Sigmoid colon (tissue), 7 donors: Measurements from ENCODE around the gene S100A1. TPM values are rescaled to one million over a fixed set of nuclear protein-coding genes. Genes with fewer than 3 reads are reported as not detected.

Experiments used
- DNase-seq: peaks from one replicate; pipeline ENCODE4 v3.0.0-alpha.2; 2019
- H3K27ac ChIP-seq, 4 donors: fragments of 200-600 bp; sonication (generic); one replicate each; pipeline ENCODE4 v1.5.1; 2016 to 2019; ENCODE audit warnings: mild to moderate bottlenecking in 1 of 4
- H3K27me3 ChIP-seq, 3 donors: fragments of 200-600 bp; sonication (generic); one replicate each; pipeline ENCODE4 v1.5.1; 2019; ENCODE audit warnings: mild to moderate bottlenecking in 1 of 3
- H3K36me3 ChIP-seq, 4 donors: fragments of 200-600 bp; sonication (generic); one replicate each; pipeline ENCODE4 v1.5.1; 2016 to 2019
- H3K4me1 ChIP-seq, 4 donors: fragments of 200-600 bp; sonication (generic); one replicate each; pipeline ENCODE4 v1.5.1; 2017 to 2019
- H3K4me3 ChIP-seq, 4 donors: fragments of 200-600 bp; sonication (generic); one replicate each; pipeline ENCODE4 v1.5.1; 2017 to 2019; ENCODE audit warnings: mild to moderate bottlenecking in 2 of 4, moderate library complexity in 1 of 4
- H3K9me3 ChIP-seq, 4 donors: fragments of 200-600 bp in 3 of 4; sonication (generic) in 3 of 4; one replicate each; pipeline versions ENCODE4 v1.5.1 to v1.6.1; 2013 to 2019
- CTCF ChIP-seq, 4 experiments: fragments of 450-650 bp in 3 of 4; fragments of 200-600 bp in 1 of 4; IDR thresholded peaks; one replicate each; pipeline ENCODE4 v1.5.1; 2016 to 2019; ENCODE audit warnings: antibody characterized with exemption in 4 of 4, mild to moderate bottlenecking in 3 of 4, moderate library complexity in 2 of 4
- EP300 ChIP-seq, 4 donors: sonication (generic); formaldehyde crosslinking; IDR thresholded peaks; one replicate each; pipeline ENCODE4 v1.6.1; 2017; ENCODE audit warnings: antibody characterized with exemption in 4 of 4
- POLR2A ChIP-seq, 2 donors: fragments of 450-650 bp; IDR thresholded peaks; one replicate each; pipeline ENCODE4 v1.6.1; 2016; ENCODE audit warnings: antibody characterized with exemption in 2 of 2, mild to moderate bottlenecking in 2 of 2, moderate library complexity in 2 of 2
- POLR2AphosphoS5 ChIP-seq, 4 donors: sonication (generic); formaldehyde crosslinking; IDR thresholded peaks; one replicate each; pipeline ENCODE4 v1.6.1; 2017; ENCODE audit warnings: antibody characterized with exemption in 4 of 4
- WGBS, 2 donors: extraction: QIAGEN DNeasy Blood & Tissue Kit; methylation state at CpG; one replicate each; pipeline ENCODE4 v1.1.7; 2013; 5-methylcytosine and 5-hydroxymethylcytosine counted together
- intact Hi-C: fragments of 100-400 bp; cut with DNase I; formaldehyde crosslinking; loops from one replicate; pipeline ENCODE4 v1.15.1; 2023
- polyA plus RNA-seq, 3 donors: library from polyadenylated mRNA; stranded (reverse); fragments of 200-250 nt; gene quantifications; one replicate each; pipeline ENCODE4 v1.2.3, GENCODE V29; 2013
- total RNA-seq, 4 donors: library from RNA; depleted of rRNA; stranded (reverse); fragments of >200 nt; gene quantifications; one replicate each; pipeline ENCODE4 v1.1.0, GENCODE V29; 2016
- donor health status: healthy with polysubstance abuse.
- donor health status: Bipolar disorder and iron deficiency.
- donor health status: healthy.

The S100A1 gene
- total and polyA plus RNA-seq, 7 donors: 2.3 to 22.2 (median 6.6) TPM

GRCh38 chr1:153616917-153617311 is 11.3 kb upstream of the S100A1 start:
- intact Hi-C loops: loop anchor here (2.0 to 5.0 kb wide), 2 partner anchors 44 to 105 kb away; no protein-coding TSS in a partner anchor
- H3K27ac ChIP-seq: peak overlapping the region in 3 of 4 donors; percentile 5 to 10 (median 7)
- peak; percentile 64 for DNase-seq
- H3K27me3 ChIP-seq: no peaks in the 10 kb centered on the region
- 66 to 74% methylated on average over 5 of the region's 5 CpGs for WGBS, 2 donors
- no peak for TF ChIP-seq EP300 (IDR thresholded peaks at IDR 0.05)
- TF ChIP-seq CTCF (IDR thresholded peaks at IDR 0.05): no peak
- TF ChIP-seq POLR2AphosphoS5 (IDR thresholded peaks at IDR 0.05): no peak
- TF ChIP-seq POLR2A (IDR thresholded peaks at IDR 0.05): no peak
- peaks cover 0 to 26% (median 10%) of the 10 kb centered on the region in 4 donors for H3K36me3 ChIP-seq
- H3K9me3 ChIP-seq: no peaks in the 10 kb centered on the region
- no peak overlapping the region for H3K4me3 ChIP-seq
- peaks cover 0 to 24% (median 16%) of the 10 kb centered on the region in 4 donors for H3K4me1 ChIP-seq

- Histone ChIP-seq H3K4me1 (peaks cover 0 to 29% (median 17%) of the 10 kb centered on the region in 4 donors), H3K36me3 (peaks cover 0 to 33% (median 10%) of the 10 kb centered on the region in 4 donors), H3K27ac (peak overlapping the region in 3 of 4 donors; percentile 5 to 10 (median 7)), H3K27me3 (no peaks in the 10 kb centered on the region), H3K9me3 (no peaks in the 10 kb centered on the region), H3K4me3 (no peak overlapping the region)
- DNase-seq: peak; percentile 90
- intact Hi-C loops: loop anchor here (2.0 to 5.0 kb wide), 2 partner anchors 45 to 105 kb away; no protein-coding TSS in a partner anchor
- 40 to 51% methylated on average over 6 of the region's 6 CpGs for WGBS, 2 donors
- TF ChIP-seq POLR2AphosphoS5 (IDR thresholded peaks at IDR 0.05) (peak in 1 of 4 donors; percentile 25), POLR2A (IDR thresholded peaks at IDR 0.05) (no peak), EP300 (IDR thresholded peaks at IDR 0.05) (no peak), CTCF (IDR thresholded peaks at IDR 0.05) (peak in 2 of 4 experiments; percentile 31 to 39)
These were observed 10.6 kb upstream of the S100A1 start for GRCh38 chr1:153617663-153618062.

- H3K4me1 ChIP-seq: peaks cover 0 to 36% (median 17%) of the 10 kb centered on the region in 4 donors
- TF ChIP-seq POLR2A (IDR thresholded peaks at IDR 0.05): no peak
- TF ChIP-seq POLR2AphosphoS5 (IDR thresholded peaks at IDR 0.05): no peak
- no peak for TF ChIP-seq CTCF (IDR thresholded peaks at IDR 0.05)
- TF ChIP-seq EP300 (IDR thresholded peaks at IDR 0.05): no peak
- DNase-seq: no peak
- no peaks in the 10 kb centered on the region for H3K27me3 ChIP-seq
- no peak overlapping the region for H3K27ac ChIP-seq
- H3K36me3 ChIP-seq: peaks cover 0 to 33% (median 10%) of the 10 kb centered on the region in 4 donors
- H3K4me3 ChIP-seq: no peak overlapping the region
- no peaks in the 10 kb centered on the region for H3K9me3 ChIP-seq
- 94 to 95% methylated on average over 6 of the region's 6 CpGs for WGBS, 2 donors
- intact Hi-C loops: loop anchor here (5.0 kb wide), 1 partner anchor 107 kb away; no protein-coding TSS in a partner anchor
These were observed 9.1 kb upstream of the S100A1 start for GRCh38 chr1:153619171-153619570.

- Histone ChIP-seq H3K4me3 (no peak overlapping the region), H3K27ac (peak overlapping the region in 2 of 4 donors; percentile 32 to 94), H3K27me3 (no peaks in the 10 kb centered on the region), H3K9me3 (no peaks in the 10 kb centered on the region), H3K4me1 (peaks cover 0 to 45% (median 43%) of the 10 kb centered on the region in 4 donors), H3K36me3 (peaks cover 0 to 33% (median 10%) of the 10 kb centered on the region in 4 donors)
- DNase-seq: peak; percentile 65
- 81 to 87% methylated on average over 7 of the region's 7 CpGs for WGBS, 2 donors
- intact Hi-C loops: no loop called here
- TF ChIP-seq CTCF (IDR thresholded peaks at IDR 0.05) (no peak), POLR2A (IDR thresholded peaks at IDR 0.05) (no peak), EP300 (IDR thresholded peaks at IDR 0.05) (no peak), POLR2AphosphoS5 (IDR thresholded peaks at IDR 0.05) (no peak)
These were observed 5.1 kb upstream of the S100A1 start for GRCh38 chr1:153623101-153623500.
